Dermis microvascular lymphatic vessel endothelial cell (primary cell): Measurements from ENCODE around the gene BMPR1B. TPM values are rescaled to one million over a fixed set of nuclear protein-coding genes. Genes with fewer than 3 reads are reported as not detected.
A peak's percentile ranks its signal among the peaks of the same experiment; 100 is the strongest.

ENCODE experiments used
- DNase-seq, 2 donors: peaks; one replicate each; pipeline versions ENCODE4 v3.0.0 to v3.0.0-alpha.2; 2010; ENCODE audit warnings: low read depth in 2 of 2
- total RNA-seq: library from RNA; depleted of rRNA; stranded (reverse); fragments of >200 nt; gene quantifications from 2 replicates; pipeline ENCODE4 v1.2.1, GENCODE V29; 2014

The BMPR1B gene
- total RNA-seq, 1 donor from 2014 or later, result 0.51 TPM

- DNase-seq, result no peak
Observed at GRCh38 chr4:95038791-95039190, 281.0 kb downstream of the BMPR1B start.

- no peak for DNase-seq
Observed at GRCh38 chr4:95044324-95044837, 286.6 kb downstream of the BMPR1B start.

- DNase-seq, result no peak
Observed at GRCh38 chr4:95045429-95045828, 287.7 kb downstream of the BMPR1B start.

GRCh38 chr4:95048296-95048695 is 290.5 kb downstream of the BMPR1B start:
- no peak for DNase-seq

GRCh38 chr4:95049551-95050233 is 291.9 kb downstream of the BMPR1B start:
- DNase-seq, result no peak

- no peak for DNase-seq
Observed at GRCh38 chr4:95050980-95051701, 293.4 kb downstream of the BMPR1B start.

- no peak for DNase-seq
Observed at GRCh38 chr4:95051702-95052020, 293.9 kb downstream of the BMPR1B start.

- DNase-seq, result no peak
Observed at GRCh38 chr4:95058991-95059390, 301.2 kb downstream of the BMPR1B start.

- DNase-seq, result peak in 1 of 2 donors; percentile 9
Observed at GRCh38 chr4:95059663-95060062, 301.9 kb downstream of the BMPR1B start.

GRCh38 chr4:95061220-95061619 is 303.5 kb downstream of the BMPR1B start:
- peak in 1 of 2 donors; percentile 37 for DNase-seq

- DNase-seq, result peak in 1 of 2 donors; percentile 19
Observed at GRCh38 chr4:95061801-95062200, 304.0 kb downstream of the BMPR1B start.

- no peak for DNase-seq
Observed at GRCh38 chr4:95066050-95066449, 308.3 kb downstream of the BMPR1B start.

GRCh38 chr4:95068401-95068800 is 310.6 kb downstream of the BMPR1B start:
- DNase-seq, result no peak

GRCh38 chr4:95068818-95069478 is 311.2 kb downstream of the BMPR1B start:
- no peak for DNase-seq

GRCh38 chr4:95071851-95072250 is 314.1 kb downstream of the BMPR1B start:
- no peak for DNase-seq

GRCh38 chr4:95073646-95074045 is 315.9 kb downstream of the BMPR1B start:
- DNase-seq, result no peak

GRCh38 chr4:95077864-95078263 is 320.1 kb downstream of the BMPR1B start:
- DNase-seq, result no peak

GRCh38 chr4:95080969-95081368 is 323.2 kb downstream of the BMPR1B start:
- DNase-seq, result no peak

GRCh38 chr4:95084584-95084983 is 326.8 kb downstream of the BMPR1B start:
- no peak for DNase-seq

- DNase-seq, result no peak
Observed at GRCh38 chr4:95085124-95085833, 327.5 kb downstream of the BMPR1B start.

- no peak for DNase-seq
Observed at GRCh38 chr4:95086551-95086950, 328.8 kb downstream of the BMPR1B start.
